ENCODE measurements around the gene COIL.
"Not testable (repeated sequence)": the region's sequence is repeated elsewhere in the genome, so short reads cannot be mapped to it uniquely, and the experiment has no call there.

The COIL gene, protein sequence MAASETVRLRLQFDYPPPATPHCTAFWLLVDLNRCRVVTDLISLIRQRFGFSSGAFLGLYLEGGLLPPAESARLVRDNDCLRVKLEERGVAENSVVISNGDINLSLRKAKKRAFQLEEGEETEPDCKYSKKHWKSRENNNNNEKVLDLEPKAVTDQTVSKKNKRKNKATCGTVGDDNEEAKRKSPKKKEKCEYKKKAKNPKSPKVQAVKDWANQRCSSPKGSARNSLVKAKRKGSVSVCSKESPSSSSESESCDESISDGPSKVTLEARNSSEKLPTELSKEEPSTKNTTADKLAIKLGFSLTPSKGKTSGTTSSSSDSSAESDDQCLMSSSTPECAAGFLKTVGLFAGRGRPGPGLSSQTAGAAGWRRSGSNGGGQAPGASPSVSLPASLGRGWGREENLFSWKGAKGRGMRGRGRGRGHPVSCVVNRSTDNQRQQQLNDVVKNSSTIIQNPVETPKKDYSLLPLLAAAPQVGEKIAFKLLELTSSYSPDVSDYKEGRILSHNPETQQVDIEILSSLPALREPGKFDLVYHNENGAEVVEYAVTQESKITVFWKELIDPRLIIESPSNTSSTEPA

GRCh38 chr17:56960596-56961538 is at the start of gene COIL:
COIL (minus strand) TSS chr17:56961050; CDS start chr17:56961019, 31 bp downstream.
- peak; percentile 94 for DNase-seq (ENCODE audit: low spot score)

DNA sequence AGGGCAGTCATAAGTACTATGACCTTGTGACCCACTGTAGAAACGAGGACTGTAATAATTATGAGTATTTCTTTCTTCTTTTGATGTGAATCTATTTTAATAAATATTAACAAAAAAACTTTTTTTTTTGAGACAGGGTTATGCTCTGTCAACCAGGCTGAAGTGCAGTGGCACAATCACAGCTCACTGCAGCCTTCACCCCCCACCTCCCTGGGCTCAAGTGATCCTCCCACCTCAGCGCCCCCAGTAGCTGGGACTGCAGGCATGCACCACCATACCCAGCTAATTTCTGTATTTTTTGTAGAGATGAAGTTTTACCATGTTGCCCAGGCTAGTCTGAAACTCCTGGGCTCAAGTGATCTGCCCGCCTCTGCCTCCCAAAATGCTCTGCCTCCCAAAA is 49.6 kb upstream of the COIL start:
- no peak for DNase-seq (ENCODE audit: low spot score)

DNA sequence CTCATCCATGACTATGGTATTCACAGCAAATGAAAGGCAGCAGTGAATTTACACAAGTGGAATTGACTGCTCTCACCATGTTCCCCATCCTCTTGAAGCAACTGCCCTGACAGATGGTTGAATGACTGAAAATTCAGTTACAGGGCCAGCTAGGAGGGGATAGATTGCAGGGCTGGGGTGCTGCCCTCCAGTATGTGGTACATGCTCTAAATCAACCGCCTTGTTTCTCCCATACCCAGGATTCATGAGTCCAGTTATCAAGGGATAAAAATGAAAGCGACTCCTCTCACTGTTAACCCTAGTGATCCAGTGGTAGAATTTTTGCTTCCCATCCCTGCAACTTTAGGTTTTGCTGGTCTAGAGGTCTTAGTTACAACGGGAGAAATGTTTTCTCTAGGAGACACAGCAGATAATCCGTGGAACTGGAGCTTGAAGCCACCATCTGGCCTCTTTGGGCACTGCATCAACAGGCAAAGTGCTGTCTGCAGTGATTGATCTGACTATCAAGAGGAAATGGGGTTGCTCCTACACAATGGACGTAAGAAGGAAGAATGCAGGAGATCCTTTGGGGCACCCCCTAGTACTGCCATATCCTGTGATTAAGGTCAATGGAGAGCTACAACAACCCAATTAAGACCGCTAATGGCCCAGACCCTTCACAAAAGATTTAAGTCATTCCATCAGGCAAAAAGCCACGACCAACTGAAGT is 49.0 kb upstream of the COIL start:
- peak; percentile 60 for DNase-seq (ENCODE audit: low spot score)

- no peak for DNase-seq (ENCODE audit: low spot score)
Observed at GRCh38 chr17:57008958-57009357, 48.1 kb upstream of the COIL start.

GRCh38 chr17:57006040-57006439 is 45.2 kb upstream of the COIL start:
- no peak for DNase-seq (ENCODE audit: low spot score)

- no peak for DNase-seq (ENCODE audit: low spot score)
Observed at GRCh38 chr17:57004944-57005579, 44.2 kb upstream of the COIL start.

- no peak for DNase-seq (ENCODE audit: low spot score)
Observed at GRCh38 chr17:57002904-57003303, 42.1 kb upstream of the COIL start.

GRCh38 chr17:57001541-57001940 is 40.7 kb upstream of the COIL start:
- no peak for DNase-seq (ENCODE audit: low spot score)

DNA sequence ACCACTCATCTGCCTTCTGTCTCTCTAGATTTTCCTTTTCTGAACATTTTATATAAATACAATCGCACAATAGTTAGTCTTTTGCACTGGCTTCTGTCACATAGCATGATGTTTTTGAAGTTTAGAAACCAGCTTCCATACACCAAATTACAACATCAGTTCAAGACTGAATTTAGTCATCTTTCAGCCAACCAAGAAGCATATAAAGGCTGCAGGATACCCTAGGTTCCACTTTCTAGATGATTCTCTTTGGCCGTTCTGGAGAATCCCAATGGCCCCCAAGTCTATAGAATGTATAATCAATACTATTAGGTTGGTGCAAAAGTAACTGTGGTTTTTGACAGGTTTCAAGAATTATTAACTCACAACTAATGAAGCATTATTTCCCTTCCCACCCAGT is 36.5 kb upstream of the COIL start:
- DNase-seq (ENCODE audit: low spot score): no peak

DNA sequence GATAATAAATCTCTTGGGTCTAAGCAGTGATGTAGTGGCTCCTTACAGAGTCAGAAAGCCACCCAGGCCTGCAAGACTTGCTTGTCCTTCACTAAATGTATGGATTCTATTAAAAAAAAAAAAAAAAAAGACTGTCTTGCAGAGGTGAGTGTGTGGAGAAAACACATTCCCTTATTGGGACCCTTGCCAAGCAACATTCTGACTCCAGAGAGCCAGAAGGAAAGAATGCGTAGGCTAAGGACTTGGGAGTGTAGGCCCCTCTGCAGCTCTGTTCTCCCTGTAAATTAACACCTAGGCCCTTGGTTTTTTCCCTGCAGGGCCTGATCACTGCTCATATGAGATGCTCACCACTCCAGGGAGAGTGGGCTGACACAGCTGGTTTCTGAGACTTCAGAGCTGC is 34.9 kb upstream of the COIL start:
- no peak for DNase-seq (ENCODE audit: low spot score)

DNA sequence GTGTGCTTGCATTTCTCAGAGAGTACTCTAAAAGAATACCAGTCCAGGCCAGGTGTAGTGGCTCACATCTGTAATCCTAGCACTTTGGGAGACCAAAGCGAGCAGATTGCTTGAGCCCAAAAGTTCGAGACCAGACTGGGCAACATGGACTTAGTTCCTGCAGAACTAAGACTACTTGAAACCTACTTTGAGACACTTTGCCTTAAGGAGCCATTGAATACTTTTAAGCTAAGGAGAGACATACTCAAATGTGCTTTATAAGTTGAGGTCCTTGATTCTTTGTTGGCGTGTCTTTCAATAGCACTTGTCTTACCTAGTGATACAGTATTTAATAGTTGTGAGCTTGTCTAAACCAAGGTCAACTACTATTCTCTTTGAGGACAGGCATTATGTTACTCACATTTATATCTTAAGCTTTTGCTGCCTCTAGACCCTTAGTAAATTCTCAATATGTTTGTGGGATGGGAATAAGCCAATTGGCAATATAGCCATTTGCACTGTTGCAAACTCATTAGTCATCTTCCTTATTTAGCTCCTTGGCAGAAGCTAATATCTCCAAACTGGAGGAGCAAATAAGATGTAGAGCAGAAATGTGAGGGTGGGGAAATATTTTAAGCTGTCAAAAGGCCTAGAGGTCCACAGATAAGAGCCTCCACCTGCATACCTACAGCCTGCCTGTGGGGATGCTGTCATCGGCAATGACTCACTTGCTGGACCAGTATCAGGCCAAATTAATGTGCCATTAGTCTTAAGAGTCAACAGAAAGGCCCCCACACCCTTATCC is 33.4 kb upstream of the COIL start:
- DNase-seq (ENCODE audit: low spot score): peak; percentile 48

- DNase-seq (ENCODE audit: low spot score): no peak
Observed at GRCh38 chr17:56992364-56992763, 31.5 kb upstream of the COIL start.

DNA sequence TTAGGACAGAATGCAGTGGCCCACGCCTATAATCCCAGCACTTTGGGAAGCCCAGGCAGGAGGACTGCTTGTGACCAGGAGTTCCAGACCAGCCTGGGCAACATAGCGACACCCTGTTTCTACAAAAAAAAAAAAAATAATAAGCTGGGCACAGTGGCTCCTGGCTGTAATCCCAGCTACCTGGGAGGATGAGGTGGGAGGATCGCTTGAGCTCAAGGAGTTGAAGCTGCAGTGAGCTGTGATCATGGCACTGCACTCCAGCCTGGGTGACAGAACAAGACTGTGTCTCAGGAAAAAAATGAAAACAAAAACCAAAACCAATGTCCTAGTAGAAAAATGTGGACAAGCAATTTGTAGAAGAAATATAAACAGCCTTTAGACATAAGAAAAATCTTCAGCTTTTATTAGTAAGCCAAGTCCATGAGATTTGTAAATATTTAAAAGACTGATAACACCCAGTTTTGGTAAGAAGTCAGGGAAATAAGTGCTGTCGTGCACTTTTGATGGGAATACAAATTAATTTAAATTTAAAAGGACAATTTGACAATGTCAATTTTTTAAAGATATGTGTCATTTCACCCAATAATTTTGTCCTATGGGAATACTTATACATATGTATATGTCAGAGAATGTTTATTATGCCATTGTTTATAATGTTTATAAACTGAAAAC is 28.2 kb upstream of the COIL start:
- DNase-seq (ENCODE audit: low spot score): no peak

GRCh38 chr17:56987283-56987834 is 26.5 kb upstream of the COIL start:
- no peak for DNase-seq (ENCODE audit: low spot score)

DNA sequence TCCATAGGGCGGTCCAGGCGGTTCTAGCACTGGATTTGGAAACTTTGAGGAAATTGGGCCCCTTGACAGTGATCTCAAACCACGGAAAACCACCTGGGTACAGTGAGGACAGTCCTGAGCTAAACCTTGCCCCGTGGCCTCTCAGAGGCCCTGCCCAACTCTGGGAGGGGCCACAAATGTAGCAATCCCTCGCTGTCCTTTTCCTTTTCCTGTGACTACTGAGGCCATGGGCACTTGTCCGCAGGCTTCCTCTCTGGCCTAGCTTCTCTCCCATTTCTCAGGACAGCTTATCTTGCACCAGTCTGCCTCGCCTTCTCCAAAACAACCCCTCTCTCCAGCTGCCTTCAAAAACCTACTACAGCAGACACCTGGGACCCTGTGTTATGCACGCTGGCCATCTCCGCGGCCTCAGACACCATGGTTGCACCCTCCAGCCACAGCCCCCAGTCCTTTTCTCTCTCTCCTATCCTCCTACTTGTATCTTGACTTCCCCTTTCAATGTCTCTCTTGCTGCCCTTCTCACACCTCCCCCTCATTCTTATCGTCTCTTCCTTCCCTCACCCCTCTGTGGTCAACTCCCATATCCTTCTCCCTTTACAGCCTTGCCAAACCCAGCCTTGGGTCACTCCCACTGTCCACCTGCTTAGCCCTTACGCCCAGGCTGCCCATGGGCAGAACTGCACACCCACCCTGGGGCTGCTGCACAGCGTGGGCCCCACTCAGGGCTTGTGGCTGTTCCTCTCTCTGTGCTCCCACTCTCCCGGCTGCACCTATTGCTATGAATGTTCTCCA is 24.7 kb upstream of the COIL start:
- no peak for DNase-seq (ENCODE audit: low spot score)

DNA sequence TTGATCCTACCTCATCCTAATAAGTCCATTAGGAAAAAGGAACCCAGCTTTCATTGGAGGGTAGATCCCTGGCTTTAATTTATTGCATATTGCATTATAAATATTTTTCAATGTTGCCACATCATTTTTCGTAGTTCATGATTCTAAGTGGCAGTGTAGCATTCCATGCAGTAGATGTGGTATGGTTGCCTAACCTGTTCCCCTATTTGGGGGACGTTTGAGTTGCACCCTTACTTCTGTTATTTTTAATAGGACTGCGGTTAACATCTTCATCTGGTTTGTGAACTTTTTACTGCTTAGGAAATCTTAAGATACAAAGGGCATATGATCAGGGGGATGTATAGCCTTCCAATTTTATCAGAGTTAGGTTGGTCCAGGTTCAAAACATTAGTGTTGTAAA is 22.5 kb upstream of the COIL start:
- no peak for DNase-seq (ENCODE audit: low spot score)

GRCh38 chr17:56982312-56982711 is 21.5 kb upstream of the COIL start:
- no peak for DNase-seq (ENCODE audit: low spot score)

DNA sequence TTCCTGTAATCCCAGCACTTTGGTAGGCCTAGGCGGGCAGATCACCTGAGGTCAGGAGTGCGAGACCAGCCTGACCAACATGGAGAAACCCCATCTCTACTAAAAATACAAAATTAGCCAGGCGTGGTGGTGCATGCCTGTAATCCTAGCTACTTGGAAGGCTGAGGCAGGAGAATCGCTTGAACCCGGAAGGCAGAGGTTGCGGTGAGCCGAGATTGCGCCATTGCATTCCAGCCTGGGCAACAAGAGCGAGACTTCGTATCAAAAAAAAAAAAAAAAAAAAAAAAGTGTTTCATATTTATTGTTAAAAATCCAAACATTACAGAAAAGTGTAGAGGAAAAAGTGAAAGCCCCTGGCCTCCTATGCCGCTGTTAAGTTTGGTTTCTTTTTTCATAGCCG is 19.7 kb upstream of the COIL start:
- not testable (repeated sequence) for DNase-seq (ENCODE audit: low spot score)

DNA sequence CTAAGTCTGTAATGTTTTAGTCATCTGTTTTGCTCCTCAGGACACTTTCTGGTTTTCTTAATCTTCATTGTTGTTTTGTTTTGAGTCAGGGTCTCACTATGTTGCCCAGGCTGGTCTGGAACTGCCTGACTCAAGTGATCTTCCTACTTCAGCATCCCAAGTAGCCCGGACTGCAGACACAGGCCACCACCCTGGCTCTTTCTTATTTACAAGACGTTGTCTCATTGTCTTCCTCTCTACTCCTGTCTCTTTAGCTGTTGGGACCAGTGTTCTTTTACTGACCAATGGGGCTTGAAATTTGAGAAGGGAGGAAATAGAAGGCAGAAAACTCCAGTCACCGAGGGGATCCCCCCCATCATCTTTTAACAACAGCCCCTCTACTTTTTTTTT is 18.2 kb upstream of the COIL start:
- DNase-seq (ENCODE audit: low spot score): no peak
